ENCODE results near the gene ZFP91.

- no peak for TF ChIP-seq CTCF (IDR thresholded peaks at IDR 0.05)
- TF ChIP-seq POLR2A (IDR thresholded peaks at IDR 0.05): no peak
These were observed 39.2 kb downstream of the ZFP91 start for GRCh38 chr11:58617976-58618557.

Data from thyroid gland (tissue), 4 donors.